Duodenal mucosa (tissue), 2 donors: ENCODE results near the gene BAIAP3.

Source experiments
- H3K27ac ChIP-seq: one replicate; pipeline ENCODE4 v1.7.0; 2013; ENCODE audit warnings: low read depth, low read length
- H3K27me3 ChIP-seq, 2 donors: one replicate each; pipeline ENCODE4 v1.7.0; 2013; ENCODE audit warnings: low read length in 2 of 2, control low read depth in 1 of 2; ENCODE audit not compliant: insufficient read depth in 2 of 2, control insufficient read depth in 1 of 2
- H3K36me3 ChIP-seq, 2 donors: one replicate each; pipeline ENCODE4 v1.7.0; 2013; ENCODE audit warnings: low read length in 2 of 2, control low read depth in 1 of 2; ENCODE audit not compliant: insufficient read depth in 2 of 2, control insufficient read depth in 1 of 2
- H3K4me1 ChIP-seq, 2 donors: one replicate each; pipeline ENCODE4 v1.7.0; 2013; ENCODE audit warnings: low read length in 2 of 2, control low read depth in 1 of 2; ENCODE audit not compliant: insufficient read depth in 2 of 2, control insufficient read depth in 1 of 2
- H3K4me3 ChIP-seq, 2 donors: one replicate each; pipeline ENCODE4 v1.7.0; 2013; ENCODE audit warnings: low read length in 2 of 2, low read depth in 1 of 2
- H3K9ac ChIP-seq, 2 donors: one replicate each; pipeline ENCODE4 v1.7.0; 2013; ENCODE audit warnings: low read length in 2 of 2, low read depth in 1 of 2
- H3K9me3 ChIP-seq, 2 donors: one replicate each; pipeline ENCODE4 v1.7.0; 2013; ENCODE audit warnings: low read length in 2 of 2, control low read depth in 1 of 2; ENCODE audit not compliant: control insufficient read depth in 1 of 2

Gene BAIAP3

GRCh38 chr16:1338119-1338730 is 4.8 kb downstream of the BAIAP3 start:
- Histone ChIP-seq H3K27me3 (peaks cover 29 to 31% of the 10 kb centered on the region in 2 donors), H3K9ac (no peak overlapping the region), H3K9me3 (no peaks in the 10 kb centered on the region), H3K27ac (no peak overlapping the region), H3K36me3 (peaks cover 0 to 4% of the 10 kb centered on the region in 2 donors), H3K4me1 (peaks cover 9 to 11% of the 10 kb centered on the region in 2 donors), H3K4me3 (no peak overlapping the region)

GRCh38 chr16:1338855-1339675 is 5.6 kb downstream of the BAIAP3 start:
- Histone ChIP-seq H3K9me3 (no peaks in the 10 kb centered on the region), H3K4me3 (no peak overlapping the region), H3K36me3 (peaks cover 0 to 4% of the 10 kb centered on the region in 2 donors), H3K9ac (no peak overlapping the region), H3K27me3 (peaks cover 26 to 29% of the 10 kb centered on the region in 2 donors), H3K27ac (no peak overlapping the region), H3K4me1 (peaks cover 15 to 19% of the 10 kb centered on the region in 2 donors)

GRCh38 chr16:1340730-1341494 is 7.5 kb downstream of the BAIAP3 start:
- H3K9me3 ChIP-seq, result no peaks in the 10 kb centered on the region
- H3K27me3 ChIP-seq, result peaks cover 10 to 11% of the 10 kb centered on the region in 2 donors
- H3K27ac ChIP-seq, result no peak overlapping the region
- peaks cover 15 to 23% of the 10 kb centered on the region in 2 donors for H3K4me1 ChIP-seq
- H3K9ac ChIP-seq, result no peak overlapping the region
- H3K36me3 ChIP-seq, result peaks cover 0 to 4% of the 10 kb centered on the region in 2 donors
- H3K4me3 ChIP-seq, result no peak overlapping the region

GRCh38 chr16:1341495-1342420 is 8.3 kb downstream of the BAIAP3 start:
- H3K36me3 ChIP-seq, result peaks cover 0 to 4% of the 10 kb centered on the region in 2 donors
- H3K27ac ChIP-seq, result no peak overlapping the region
- H3K4me3 ChIP-seq, result peak overlapping the region; percentile 24 to 57
- peaks cover 2 to 4% of the 10 kb centered on the region in 2 donors for H3K27me3 ChIP-seq
- no peaks in the 10 kb centered on the region for H3K9me3 ChIP-seq
- peaks cover 15 to 23% of the 10 kb centered on the region in 2 donors for H3K4me1 ChIP-seq
- H3K9ac ChIP-seq, result peak overlapping the region in 1 of 2 donors; percentile 38

- Histone ChIP-seq H3K27ac (no peak overlapping the region), H3K36me3 (peaks cover 0 to 4% of the 10 kb centered on the region in 2 donors), H3K4me1 (peaks cover 15 to 23% of the 10 kb centered on the region in 2 donors), H3K4me3 (peak overlapping the region; percentile 59 to 74), H3K9ac (peak overlapping the region in 1 of 2 donors; percentile 47), H3K9me3 (no peaks in the 10 kb centered on the region), H3K27me3 (peaks cover 0 to 4% of the 10 kb centered on the region in 2 donors)
Measured at GRCh38 chr16:1342526-1343427, 9.3 kb downstream of the BAIAP3 start.

GRCh38 chr16:1343428-1344242 is 10.2 kb downstream of the BAIAP3 start:
- peak overlapping the region; percentile 59 to 74 for H3K4me3 ChIP-seq

GRCh38 chr16:1344499-1344898 is 11.1 kb downstream of the BAIAP3 start:
- peaks cover 15 to 23% of the 10 kb centered on the region in 2 donors for H3K4me1 ChIP-seq
- H3K4me3 ChIP-seq, result no peak overlapping the region
- H3K36me3 ChIP-seq, result peaks cover 0 to 20% of the 10 kb centered on the region in 2 donors
- peaks cover 0 to 4% of the 10 kb centered on the region in 2 donors for H3K27me3 ChIP-seq
- H3K27ac ChIP-seq, result no peak overlapping the region
- no peaks in the 10 kb centered on the region for H3K9me3 ChIP-seq
- no peak overlapping the region for H3K9ac ChIP-seq

More at GRCh38 chr16:1343428-1344242, 10.2 kb downstream of the BAIAP3 start:
- Histone ChIP-seq H3K9ac (peak overlapping the region in 1 of 2 donors; percentile 47), H3K27ac (no peak overlapping the region), H3K9me3 (no peaks in the 10 kb centered on the region), H3K27me3 (peaks cover 0 to 4% of the 10 kb centered on the region in 2 donors), H3K4me1 (peaks cover 15 to 23% of the 10 kb centered on the region in 2 donors), H3K36me3 (peaks cover 0 to 11% of the 10 kb centered on the region in 2 donors)

- H3K36me3 ChIP-seq, result peaks cover 0 to 22% of the 10 kb centered on the region in 2 donors
- H3K9ac ChIP-seq, result no peak overlapping the region
- H3K27me3 ChIP-seq, result peaks cover 0 to 4% of the 10 kb centered on the region in 2 donors
- H3K4me1 ChIP-seq, result peaks cover 15 to 23% of the 10 kb centered on the region in 2 donors
- no peaks in the 10 kb centered on the region for H3K9me3 ChIP-seq
- H3K4me3 ChIP-seq, result no peak overlapping the region
- H3K27ac ChIP-seq, result no peak overlapping the region
Measured at GRCh38 chr16:1345087-1345486, 11.6 kb downstream of the BAIAP3 start.
